Astrocyte of the spinal cord (primary cell): ENCODE measurements around the gene LRRC4.

Experiments
- DNase-seq: peaks from one replicate; pipeline ENCODE4 v3.0.0; 2011; ENCODE audit warnings: low read depth, low spot score
- H3K4me3 ChIP-seq: 2 replicates; pipeline ENCODE4 v1.5.1; 2011; ENCODE audit warnings: low read depth, mild to moderate bottlenecking, low read length, moderate library complexity
- CTCF ChIP-seq: IDR thresholded peaks from 2 replicates; pipeline ENCODE4 v1.5.1; 2012; ENCODE audit warnings: low read depth, mild to moderate bottlenecking, low read length, inconsistent platforms
- in situ Hi-C: cut with HindIII; loops from 2 replicates; pipeline ENCODE4 v1.10.0; 2017; ENCODE audit warnings: low sequenced_read_pairs

The LRRC4 gene

GRCh38 chr7:127986581-127987521, 44.4 kb downstream of the LRRC4 start:
- no peak overlapping the region for H3K4me3 ChIP-seq
- TF ChIP-seq CTCF = no peak
- in situ Hi-C loops = no loop called here
- no peak for DNase-seq

GRCh38 chr7:127983804-127984332, 47.4 kb downstream of the LRRC4 start:
- no peak overlapping the region for H3K4me3 ChIP-seq
- in situ Hi-C loops = no loop called here
- DNase-seq = peak; percentile 10
- TF ChIP-seq CTCF = no peak

GRCh38 chr7:127981965-127982364, 49.3 kb downstream of the LRRC4 start:
- no peak for DNase-seq
- no peak overlapping the region for H3K4me3 ChIP-seq
- TF ChIP-seq CTCF = no peak
- in situ Hi-C loops = no loop called here

GRCh38 chr7:127980901-127981300, 50.3 kb downstream of the LRRC4 start:
- no peak for TF ChIP-seq CTCF
- no peak overlapping the region for H3K4me3 ChIP-seq
- in situ Hi-C loops = no loop called here
- DNase-seq = no peak

- in situ Hi-C loops = no loop called here
- no peak for TF ChIP-seq CTCF
- H3K4me3 ChIP-seq = no peak overlapping the region
- DNase-seq = no peak
These were observed 51.5 kb downstream of the LRRC4 start for GRCh38 chr7:127979728-127980126.

- H3K4me3 ChIP-seq = no peak overlapping the region
- no peak for DNase-seq
- in situ Hi-C loops = no loop called here
- TF ChIP-seq CTCF = no peak
These were observed 52.0 kb downstream of the LRRC4 start for GRCh38 chr7:127979113-127979727.
